Mammary epithelial cell (primary cell): ENCODE measurements around the gene FRMD7.

Experiments
- CTCF ChIP-seq, 2 donors: IDR thresholded peaks in 1 of 2; conservative IDR thresholded peaks in 1 of 2; 2 replicates each; pipeline ENCODE4 v1.5.1; 2011 to 2012; ENCODE audit warnings: inconsistent platforms in 2 of 2, low read length in 2 of 2, mild to moderate bottlenecking in 2 of 2, control low read depth in 1 of 2, low read depth in 1 of 2; ENCODE audit not compliant: insufficient read depth in 1 of 2; ENCODE audit errors: extremely low read depth in 1 of 2
- EZH2 ChIP-seq: IDR thresholded peaks from 2 replicates; pipeline ENCODE4 v1.6.1; 2012; ENCODE audit warnings: low read length, inconsistent platforms, borderline replicate concordance

- no peak for TF ChIP-seq CTCF (conservative IDR thresholded peaks at IDR 0.05 in 1 of 2, IDR thresholded peaks at IDR 0.05 in 1 of 2; ENCODE audit: extremely low read depth in 1 of 2, insufficient read depth in 1 of 2, low read depth in 1 of 2, low read length in 2 of 2)
- no peak for TF ChIP-seq EZH2
Observed at GRCh38 chrX:132059973-132060540, 67.8 kb downstream of the FRMD7 start.
